Transverse colon (tissue), 4 donors: ENCODE results near the gene SLIT2. TPM values are rescaled to one million over a fixed set of nuclear protein-coding genes. Genes with fewer than 3 reads are reported as not detected.

Source experiments
- DNase-seq: peaks from one replicate; pipeline ENCODE4 v3.0.0-alpha.2; 2019
- H3K27ac ChIP-seq, 4 donors: fragments of 200-600 bp; sonication (generic); 2 replicates each; pipeline ENCODE4 v1.5.1; 2016 to 2018; ENCODE audit warnings: inconsistent platforms in 4 of 4
- H3K27me3 ChIP-seq: fragments of 200-600 bp; sonication (generic); 2 replicates; pipeline ENCODE4 v1.5.1; 2017; ENCODE audit warnings: inconsistent platforms
- H3K36me3 ChIP-seq, 4 donors: fragments of 200-600 bp; sonication (generic); 2 replicates each; pipeline ENCODE4 v1.5.1; 2017 to 2019; ENCODE audit warnings: inconsistent platforms in 4 of 4
- H3K4me1 ChIP-seq, 4 donors: fragments of 200-600 bp; sonication (generic); 2 replicates each; pipeline ENCODE4 v1.5.1; 2017 to 2020; ENCODE audit warnings: inconsistent platforms in 4 of 4
- H3K4me3 ChIP-seq, 4 donors: fragments of 200-600 bp; sonication (generic); 1 replicate in 1 of 4; 2 replicates in 3 of 4; pipeline versions ENCODE4 v1.5.1 to v1.6.1; 2017 to 2019; ENCODE audit warnings: inconsistent platforms in 4 of 4
- H3K9me3 ChIP-seq, 2 donors: fragments of 200-600 bp; sonication (generic); 2 replicates each; pipeline ENCODE4 v1.5.1; 2017 to 2019; ENCODE audit warnings: inconsistent platforms in 2 of 2
- CTCF ChIP-seq, 5 experiments: fragments of 200-600 bp in 3 of 5; fragments of 450-650 bp in 2 of 5; sonication (generic) in 3 of 5; IDR thresholded peaks; 1 replicate in 2 of 5; 2 replicates in 3 of 5; pipeline ENCODE4 v1.5.1; 2016 to 2017; ENCODE audit warnings: antibody characterized with exemption in 5 of 5, inconsistent platforms in 3 of 5, mild to moderate bottlenecking in 2 of 5, moderate library complexity in 1 of 5
- EP300 ChIP-seq: sonication (generic); formaldehyde crosslinking; IDR thresholded peaks from one replicate; pipeline ENCODE4 v1.6.1; 2017; ENCODE audit warnings: antibody characterized with exemption, low read depth
- POLR2A ChIP-seq: fragments of 450-650 bp; IDR thresholded peaks from one replicate; pipeline ENCODE4 v1.6.1; 2016; ENCODE audit warnings: antibody characterized with exemption, mild to moderate bottlenecking, moderate library complexity
- POLR2AphosphoS5 ChIP-seq, 3 donors: sonication (generic); formaldehyde crosslinking; IDR thresholded peaks; one replicate each; pipeline ENCODE4 v1.6.1; 2016; ENCODE audit warnings: antibody characterized with exemption in 3 of 3
- WGBS, 2 donors: methylation state at CpG; one replicate each; pipeline ENCODE4 v1.1.5; 2018; ENCODE audit warnings: low coverage in 1 of 2; 5-methylcytosine and 5-hydroxymethylcytosine counted together
- in situ Hi-C, 4 donors: fragments of 200-750 bp; cut with MboI; loops; one replicate each; pipeline versions ENCODE4 v1.15.0 to v1.15.1; 2017; ENCODE audit warnings: low sequenced_read_pairs in 3 of 4, low pct_ligation_motif_present in 1 of 4, low pct_unique_long_range_greater_than_20kb in 1 of 4
- intact Hi-C: fragments of 100-400 bp; cut with DNase I; formaldehyde crosslinking; loops from one replicate; pipeline ENCODE4 v1.15.1; 2023; ENCODE audit warnings: low total_unique reads
- total RNA-seq, 4 donors: library from RNA; depleted of rRNA; stranded (reverse); fragments of >200 nt; gene quantifications; one replicate each; pipeline ENCODE4 v1.1.0, GENCODE V29; 2016

The SLIT2 gene
- total RNA-seq, 4 donors from 2014 or later = 2.2 to 6.7 (median 5.6) TPM

GRCh38 chr4:20251031-20251795 lies 492 bp upstream of the SLIT2 start:
- Histone ChIP-seq H3K4me3 (peak overlapping the region; percentile 38 to 70 (median 50)), H3K4me1 (peaks cover 0 to 21% (median 15%) of the 10 kb centered on the region in 4 donors), H3K9me3 (no peaks in the 10 kb centered on the region), H3K27ac (peak overlapping the region; percentile 48 to 85 (median 76)), H3K36me3 (no peaks in the 10 kb centered on the region), H3K27me3 (peaks cover 56% of the 10 kb centered on the region)
- DNase-seq = no peak
- in situ Hi-C loops = no loop called here
- 4 to 10% methylated on average over 9 to 27 of the region's 35 CpGs for WGBS, 2 donors
- intact Hi-C loops = no loop called here
- TF ChIP-seq CTCF (IDR thresholded peaks at IDR 0.05) = no peak
- no peak for TF ChIP-seq POLR2A
- no peak for TF ChIP-seq EP300
- no peak for TF ChIP-seq POLR2AphosphoS5 (IDR thresholded peaks at IDR 0.05)

GRCh38 chr4:20252656-20253282 lies 1.1 kb downstream of the SLIT2 start:
- peak overlapping the region in 3 of 4 donors; percentile 73 to 85 (median 78) for H3K27ac ChIP-seq
- in situ Hi-C loops = no loop called here
- H3K27me3 ChIP-seq = peaks cover 61% of the 10 kb centered on the region
- H3K9me3 ChIP-seq = no peaks in the 10 kb centered on the region
- peak; percentile 11 for DNase-seq
- peaks cover 0 to 21% (median 15%) of the 10 kb centered on the region in 4 donors for H3K4me1 ChIP-seq
- no peaks in the 10 kb centered on the region for H3K36me3 ChIP-seq
- peak overlapping the region; percentile 38 to 70 (median 50) for H3K4me3 ChIP-seq
- intact Hi-C loops = no loop called here
- no peak for TF ChIP-seq POLR2AphosphoS5 (IDR thresholded peaks at IDR 0.05)
- TF ChIP-seq EP300 = no peak
- TF ChIP-seq POLR2A = no peak
- TF ChIP-seq CTCF (IDR thresholded peaks at IDR 0.05) = no peak
- WGBS, 2 donors = 5% methylated on average over 39 of the region's 55 CpGs; no CpG with 5 or more reads in 1 of the 2 donors

- Histone ChIP-seq H3K36me3 (no peaks in the 10 kb centered on the region), H3K27me3 (peaks cover 61% of the 10 kb centered on the region), H3K27ac (peak overlapping the region in 2 of 4 donors; percentile 23 to 73), H3K9me3 (no peaks in the 10 kb centered on the region), H3K4me3 (peak overlapping the region; percentile 38 to 70 (median 50)), H3K4me1 (peaks cover 0 to 21% (median 15%) of the 10 kb centered on the region in 4 donors)
- in situ Hi-C loops (no loop called here), intact Hi-C loops (no loop called here)
- no peak for DNase-seq
- 19% methylated on average over 21 of the region's 21 CpGs; no CpG with 5 or more reads in 1 of the 2 donors for WGBS, 2 donors
- no peak for TF ChIP-seq EP300
Measured at GRCh38 chr4:20253283-20253734, 1.6 kb downstream of the SLIT2 start.

- TF ChIP-seq POLR2A (no peak), CTCF (IDR thresholded peaks at IDR 0.05) (no peak), POLR2AphosphoS5 (IDR thresholded peaks at IDR 0.05) (no peak), EP300 (no peak)
- DNase-seq = peak; percentile 12
- peak overlapping the region in 3 of 4 donors; percentile 27 to 47 (median 36) for H3K27ac ChIP-seq
- peak overlapping the region; percentile 38 to 70 (median 50) for H3K4me3 ChIP-seq
- H3K27me3 ChIP-seq = peaks cover 61% of the 10 kb centered on the region
- intact Hi-C loops = no loop called here
- WGBS, 2 donors = 0 to 20% methylated on average over 11 to 38 of the region's 43 CpGs
- H3K4me1 ChIP-seq = peaks cover 0 to 21% (median 15%) of the 10 kb centered on the region in 4 donors
- no peaks in the 10 kb centered on the region for H3K36me3 ChIP-seq
- in situ Hi-C loops = no loop called here
- no peaks in the 10 kb centered on the region for H3K9me3 ChIP-seq
Measured at GRCh38 chr4:20253735-20254409, 2.2 kb downstream of the SLIT2 start.
